ENCODE measurements around the gene SLC10A1. TPM values are rescaled to one million over a fixed set of nuclear protein-coding genes. Genes with fewer than 3 reads are reported as not detected.

SLC10A1 gene
- total RNA-seq, 1 experiment from 2014 or later: not detected

DNA sequence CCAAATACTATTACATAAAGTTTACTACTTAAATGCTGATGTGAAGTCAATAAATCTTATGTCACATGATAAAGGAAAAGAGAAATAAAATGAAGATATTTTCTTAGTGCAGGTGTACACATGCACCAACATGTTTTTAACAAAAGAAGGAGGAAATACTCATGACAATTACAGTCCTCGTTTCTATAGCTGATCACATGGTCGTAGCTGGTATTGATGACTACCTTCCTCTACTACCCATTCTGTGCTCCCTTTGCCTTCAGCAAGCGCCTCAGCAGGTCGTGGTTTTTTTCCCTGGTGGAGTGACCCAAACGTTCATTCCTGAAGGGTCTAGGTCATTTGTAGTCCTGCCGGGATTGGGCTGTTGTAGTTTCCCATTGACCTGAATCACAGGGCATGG lies 25.4 kb upstream of the SLC10A1 start:
- no peaks in the 10 kb centered on the region for H4K20me1 ChIP-seq (ENCODE audit: control insufficient read depth, insufficient read depth, insufficient read length)
- H3K56ac ChIP-seq (ENCODE audit: insufficient read length, low read depth, low read length): no peak overlapping the region
- H3K23ac ChIP-seq (ENCODE audit: insufficient read length, low read depth, low read length): no peak overlapping the region
- H3K36me3 Mint-ChIP-seq (ENCODE audit: insufficient read depth in 1 of 3, low read depth in 3 of 3): peaks cover 0 to 8% (median 3%) of the 10 kb centered on the region in 3 experiments; a peak in 2 of 7 replicates
- no peaks in the 10 kb centered on the region for H3K79me1 ChIP-seq (ENCODE audit: insufficient read depth, low read depth, low read length, poor library complexity, severe bottlenecking)
- no peak overlapping the region for H3K27ac ChIP-seq (ENCODE audit: insufficient read length, low read depth, low read length)
- H3T11ph ChIP-seq (ENCODE audit: low read length): no peak overlapping the region
- H3K4me1 ChIP-seq (ENCODE audit: insufficient read depth, low read length): no peaks in the 10 kb centered on the region
- TF ChIP-seq, protein P1, sequence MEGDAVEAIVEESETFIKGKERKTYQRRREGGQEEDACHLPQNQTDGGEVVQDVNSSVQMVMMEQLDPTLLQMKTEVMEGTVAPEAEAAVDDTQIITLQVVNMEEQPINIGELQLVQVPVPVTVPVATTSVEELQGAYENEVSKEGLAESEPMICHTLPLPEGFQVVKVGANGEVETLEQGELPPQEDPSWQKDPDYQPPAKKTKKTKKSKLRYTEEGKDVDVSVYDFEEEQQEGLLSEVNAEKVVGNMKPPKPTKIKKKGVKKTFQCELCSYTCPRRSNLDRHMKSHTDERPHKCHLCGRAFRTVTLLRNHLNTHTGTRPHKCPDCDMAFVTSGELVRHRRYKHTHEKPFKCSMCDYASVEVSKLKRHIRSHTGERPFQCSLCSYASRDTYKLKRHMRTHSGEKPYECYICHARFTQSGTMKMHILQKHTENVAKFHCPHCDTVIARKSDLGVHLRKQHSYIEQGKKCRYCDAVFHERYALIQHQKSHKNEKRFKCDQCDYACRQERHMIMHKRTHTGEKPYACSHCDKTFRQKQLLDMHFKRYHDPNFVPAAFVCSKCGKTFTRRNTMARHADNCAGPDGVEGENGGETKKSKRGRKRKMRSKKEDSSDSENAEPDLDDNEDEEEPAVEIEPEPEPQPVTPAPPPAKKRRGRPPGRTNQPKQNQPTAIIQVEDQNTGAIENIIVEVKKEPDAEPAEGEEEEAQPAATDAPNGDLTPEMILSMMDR (conservative IDR thresholded peaks at IDR 0.05): no peak
- no peak overlapping the region for H2BK15ac ChIP-seq (ENCODE audit: low read depth, low read length)
- peaks cover 3 to 6% of the 10 kb centered on the region in 2 experiments; a peak in 3 of 5 replicates for H3K9me3 Mint-ChIP-seq
- H3K9ac ChIP-seq (ENCODE audit: extremely low read depth, insufficient read length, low read length): no peak overlapping the region
- H3K23me2 ChIP-seq (ENCODE audit: insufficient read length, low read depth, low read length, poor library complexity, severe bottlenecking): no peaks in the 10 kb centered on the region
- no peak overlapping the region for H4K5ac ChIP-seq (ENCODE audit: insufficient read length, low read depth, low read length)
- H3K4ac ChIP-seq (ENCODE audit: low read depth, low read length): no peak overlapping the region
- no peak overlapping the region for H3K4me2 ChIP-seq (ENCODE audit: insufficient read depth, insufficient read length, low read length)
- no peak overlapping the region for H3K18ac ChIP-seq (ENCODE audit: insufficient read length, low read depth, low read length)
- H3K14ac ChIP-seq (ENCODE audit: insufficient read depth, low read length): no peak overlapping the region
- H2BK5ac ChIP-seq (ENCODE audit: insufficient read length, low read length): no peak overlapping the region
- no peak overlapping the region for H2AK5ac ChIP-seq (ENCODE audit: insufficient read length, low read length)
- no peaks in the 10 kb centered on the region for H3K27me3 ChIP-seq (ENCODE audit: insufficient read depth, low read length)
- H2BK20ac ChIP-seq (ENCODE audit: low read depth, low read length, poor library complexity, severe bottlenecking): no peak overlapping the region
- H3K27ac Mint-ChIP-seq: no peak overlapping the region
- peaks cover 0 to 8% of the 10 kb centered on the region in 2 experiments; a peak in 3 of 4 replicates for H3K4me1 Mint-ChIP-seq
- H3K79me2 ChIP-seq (ENCODE audit: insufficient read depth, low read length): no peaks in the 10 kb centered on the region
- H2AFZ ChIP-seq (ENCODE audit: low read length): no peak overlapping the region
- H4K8ac ChIP-seq (replicated peaks; ENCODE audit: insufficient read length, low read depth, low read length): no peak overlapping the region
- no peak overlapping the region for H3K4me3 Mint-ChIP-seq
- no peak overlapping the region for H2BK120ac ChIP-seq (ENCODE audit: low read depth, low read length, poor library complexity, severe bottlenecking)
- H3K9me3 ChIP-seq (ENCODE audit: control insufficient read depth, low read depth, low read length): no peaks in the 10 kb centered on the region
- H3K27me3 Mint-ChIP-seq (ENCODE audit: low read depth): no peaks in the 10 kb centered on the region; the same call in 1 of the 2 replicates
- DNase-seq: no peak
- no CpG with 5 or more reads among the region's 6 CpGs for WGBS (ENCODE audit: extremely low coverage, insufficient read length, low lambda C conversion rate)
- no peak overlapping the region for H4K91ac ChIP-seq (ENCODE audit: insufficient read length, low read depth, low read length)
- no peak overlapping the region for H2BK12ac ChIP-seq (ENCODE audit: insufficient read length, low read depth, low read length)

Measured in H9 (cell line).